Measurements from ENCODE around the gene TMC2.

- TF ChIP-seq POLR2A (IDR thresholded peaks at IDR 0.05; ENCODE audit: low read length) (no peak), GATA1 (IDR thresholded peaks at IDR 0.05; ENCODE audit: low read depth, low read length) (no peak)
Observed at GRCh38 chr20:2536560-2536986, at the start of gene TMC2.

Data from erythroblast (primary cell).